ENCODE results near the gene PTPRN.

GRCh38 chr2:219249203-219249980 is 59.8 kb downstream of the PTPRN start:
- TF ChIP-seq CTCF (optimal IDR thresholded peaks at IDR 0.05 in 1 of 3, IDR thresholded peaks at IDR 0.05 in 1 of 3, conservative IDR thresholded peaks at IDR 0.05 in 1 of 3; ENCODE audit: extremely low read depth in 1 of 3, insufficient read depth in 2 of 3, low read length in 3 of 3) (peak in 1 of 3 experiments; percentile 11), EZH2 (IDR thresholded peaks at IDR 0.05; ENCODE audit: low read length) (no peak)

All from keratinocyte (primary cell).